SK-N-MC (cell line): ENCODE data around the gene CYP4V2.

ENCODE experiments used
- EZH2 ChIP-seq: fragments of 200-600 bp; sonication (generic); IDR thresholded peaks from one replicate; pipeline ENCODE4 v1.6.1; 2017; ENCODE audit warnings: antibody characterized with exemption
- POLR2AphosphoS5 ChIP-seq: IDR thresholded peaks from 2 replicates; pipeline ENCODE4 v1.6.1; 2012; ENCODE audit warnings: mild to moderate bottlenecking, low read depth, low read length, borderline replicate concordance

DNA sequence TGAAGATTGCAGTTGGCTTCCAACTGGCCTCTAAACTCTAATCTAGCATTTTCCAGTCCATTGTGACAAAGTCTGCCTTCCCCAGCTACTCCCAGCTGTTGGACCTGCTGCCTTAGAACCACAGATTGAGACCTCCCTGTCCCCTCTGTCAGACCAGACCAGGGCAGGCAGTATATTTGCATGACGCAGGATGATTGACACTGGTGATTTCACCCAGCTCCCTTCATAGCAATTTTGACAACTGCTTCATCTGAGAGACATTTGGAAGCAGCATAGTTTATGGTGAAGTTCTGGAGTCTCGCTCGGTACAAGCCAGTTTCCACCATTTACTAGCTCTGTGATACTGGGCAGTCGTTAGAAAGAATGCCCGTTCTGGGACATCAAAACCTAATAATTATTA is 2.5 kb downstream of the CYP4V2 start:
- TF ChIP-seq POLR2AphosphoS5, result no peak
- TF ChIP-seq EZH2, result no peak
